Breast epithelium (tissue), 3 donors: ENCODE data around the gene DNAL4.

ENCODE experiments used
- POLR2A ChIP-seq: fragments of 450-650 bp; IDR thresholded peaks from one replicate; pipeline ENCODE4 v1.6.1; 2016; ENCODE audit warnings: antibody characterized with exemption, mild to moderate bottlenecking, moderate library complexity
- POLR2AphosphoS5 ChIP-seq, 3 donors: sonication (generic); formaldehyde crosslinking; IDR thresholded peaks; one replicate each; pipeline ENCODE4 v1.6.1; 2017; ENCODE audit warnings: antibody characterized with exemption in 3 of 3
- TF ChIP-seq, protein P1 (sequence below), 3 donors: fragments of 450-650 bp; IDR thresholded peaks; one replicate each; pipeline ENCODE4 v1.5.1; 2016 to 2017; ENCODE audit warnings: antibody characterized with exemption in 3 of 3, mild to moderate bottlenecking in 3 of 3, moderate library complexity in 3 of 3

GRCh38 chr22:38754751-38755154, 39.2 kb downstream of the DNAL4 start:
- TF ChIP-seq, protein P1, sequence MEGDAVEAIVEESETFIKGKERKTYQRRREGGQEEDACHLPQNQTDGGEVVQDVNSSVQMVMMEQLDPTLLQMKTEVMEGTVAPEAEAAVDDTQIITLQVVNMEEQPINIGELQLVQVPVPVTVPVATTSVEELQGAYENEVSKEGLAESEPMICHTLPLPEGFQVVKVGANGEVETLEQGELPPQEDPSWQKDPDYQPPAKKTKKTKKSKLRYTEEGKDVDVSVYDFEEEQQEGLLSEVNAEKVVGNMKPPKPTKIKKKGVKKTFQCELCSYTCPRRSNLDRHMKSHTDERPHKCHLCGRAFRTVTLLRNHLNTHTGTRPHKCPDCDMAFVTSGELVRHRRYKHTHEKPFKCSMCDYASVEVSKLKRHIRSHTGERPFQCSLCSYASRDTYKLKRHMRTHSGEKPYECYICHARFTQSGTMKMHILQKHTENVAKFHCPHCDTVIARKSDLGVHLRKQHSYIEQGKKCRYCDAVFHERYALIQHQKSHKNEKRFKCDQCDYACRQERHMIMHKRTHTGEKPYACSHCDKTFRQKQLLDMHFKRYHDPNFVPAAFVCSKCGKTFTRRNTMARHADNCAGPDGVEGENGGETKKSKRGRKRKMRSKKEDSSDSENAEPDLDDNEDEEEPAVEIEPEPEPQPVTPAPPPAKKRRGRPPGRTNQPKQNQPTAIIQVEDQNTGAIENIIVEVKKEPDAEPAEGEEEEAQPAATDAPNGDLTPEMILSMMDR (IDR thresholded peaks at IDR 0.05), result no peak
- TF ChIP-seq POLR2A (no peak), POLR2AphosphoS5 (IDR thresholded peaks at IDR 0.05) (no peak)
